Gastroesophageal sphincter (tissue), 3 donors: Measurements from ENCODE around the gene MICAL3.

ENCODE experiments used
- CTCF ChIP-seq, 4 experiments: fragments of 200-600 bp in 2 of 4; fragments of 450-650 bp in 2 of 4; sonication (generic) in 1 of 4; IDR thresholded peaks; one replicate each; pipeline ENCODE4 v1.5.1; 2017 to 2019; ENCODE audit warnings: antibody characterized with exemption in 4 of 4, mild to moderate bottlenecking in 2 of 4, moderate library complexity in 2 of 4
- EP300 ChIP-seq: sonication (generic); formaldehyde crosslinking; IDR thresholded peaks from one replicate; pipeline ENCODE4 v1.6.1; 2017; ENCODE audit warnings: antibody characterized with exemption, mild to moderate bottlenecking
- POLR2A ChIP-seq, 2 donors: fragments of 450-650 bp; IDR thresholded peaks; one replicate each; pipeline ENCODE4 v1.6.1; 2017; ENCODE audit warnings: antibody characterized with exemption in 2 of 2, mild to moderate bottlenecking in 2 of 2, moderate library complexity in 1 of 2
- POLR2AphosphoS5 ChIP-seq: sonication (generic); formaldehyde crosslinking; IDR thresholded peaks from one replicate; pipeline ENCODE4 v1.6.1; 2017; ENCODE audit warnings: antibody characterized with exemption

GRCh38 chr22:18021431-18021830 is 2.9 kb downstream of the MICAL3 start:
- TF ChIP-seq CTCF (IDR thresholded peaks at IDR 0.05) (no peak), POLR2A (IDR thresholded peaks at IDR 0.05) (no peak), EP300 (no peak), POLR2AphosphoS5 (no peak)
